ENCODE results near the gene KEAP1. TPM values are rescaled to one million over a fixed set of nuclear protein-coding genes. Genes with fewer than 3 reads are reported as not detected.
A peak's percentile ranks its signal among the peaks of the same experiment; 100 is the strongest.
"Not testable (repeated sequence)": the region's sequence is repeated elsewhere in the genome, so short reads cannot be mapped to it uniquely, and the experiment has no call there.

KEAP1 gene
- 80.2 and 82.3 TPM in 2 replicates for total RNA-seq (2014; rRNA removed; shearing (Covaris generic))

DNA sequence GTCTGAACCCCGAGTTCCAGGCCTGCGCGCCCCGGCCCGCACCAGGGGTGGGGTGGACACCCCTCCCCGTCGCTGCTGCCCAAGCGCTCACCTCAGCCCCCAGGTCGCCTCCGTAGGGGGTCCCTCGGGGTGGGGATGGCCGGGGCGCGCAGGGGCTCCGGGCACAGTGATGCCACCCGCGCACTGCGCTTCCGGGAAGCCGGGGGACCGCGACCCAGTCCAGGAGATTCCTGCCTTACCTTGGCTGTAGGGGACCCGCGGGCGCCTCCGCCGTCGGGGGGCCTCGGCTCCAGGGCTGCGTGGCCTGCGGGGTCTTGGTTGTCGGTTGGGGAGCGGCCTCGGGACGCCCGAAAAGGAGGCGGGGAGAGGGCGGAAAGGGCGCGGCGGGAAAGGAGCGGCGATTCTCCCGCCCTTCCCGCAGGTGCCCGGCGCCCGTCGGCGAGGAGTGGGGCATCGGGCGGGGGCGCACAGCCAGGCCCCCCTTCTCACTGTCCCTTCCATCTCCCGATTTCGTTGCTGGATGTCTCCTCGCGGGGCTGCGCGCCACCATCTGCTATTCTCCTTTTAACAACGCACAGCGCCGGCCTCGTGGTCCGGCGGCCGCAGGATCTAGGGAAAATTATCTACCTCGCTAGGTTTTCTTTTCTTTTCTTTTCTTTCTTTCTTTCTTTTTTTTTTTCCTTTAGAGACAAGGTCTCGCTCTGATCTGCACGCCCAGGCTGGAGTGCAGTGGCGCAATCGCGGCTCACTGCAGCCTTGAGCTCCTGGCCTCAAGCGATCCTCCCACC is at the start of gene KEAP1:
KEAP1 (minus strand) TSS at position 355 of the 788 bp plus-strand sequence. CDS start 3,323 bp downstream, outside the sequence.
- H3K4me3 ChIP-seq (ENCODE audit: insufficient read depth, low read depth, low read length), result peak within 1 kb of the TSS; percentile 93
- no peaks in the 10 kb centered on the region; the same call in 1 of the 2 replicates for H3K27me3 ChIP-seq (ENCODE audit: control insufficient read depth, insufficient read depth, low read length)
- peak; percentile 89 for DNase-seq

GRCh38 chr19:10552510-10553053 is 49.4 kb upstream of the KEAP1 start:
- H3K36me3 ChIP-seq (replicated peaks; ENCODE audit: control insufficient read depth, insufficient read depth, low read length), result peaks cover 35% of the 10 kb centered on the region
- DNase-seq, result peak; percentile 93

More for the DNA sequence above, at the start of gene KEAP1:
- peaks cover 12% of the 10 kb centered on the region for H3K36me3 ChIP-seq (replicated peaks; ENCODE audit: control insufficient read depth, insufficient read depth, low read length)

DNA sequence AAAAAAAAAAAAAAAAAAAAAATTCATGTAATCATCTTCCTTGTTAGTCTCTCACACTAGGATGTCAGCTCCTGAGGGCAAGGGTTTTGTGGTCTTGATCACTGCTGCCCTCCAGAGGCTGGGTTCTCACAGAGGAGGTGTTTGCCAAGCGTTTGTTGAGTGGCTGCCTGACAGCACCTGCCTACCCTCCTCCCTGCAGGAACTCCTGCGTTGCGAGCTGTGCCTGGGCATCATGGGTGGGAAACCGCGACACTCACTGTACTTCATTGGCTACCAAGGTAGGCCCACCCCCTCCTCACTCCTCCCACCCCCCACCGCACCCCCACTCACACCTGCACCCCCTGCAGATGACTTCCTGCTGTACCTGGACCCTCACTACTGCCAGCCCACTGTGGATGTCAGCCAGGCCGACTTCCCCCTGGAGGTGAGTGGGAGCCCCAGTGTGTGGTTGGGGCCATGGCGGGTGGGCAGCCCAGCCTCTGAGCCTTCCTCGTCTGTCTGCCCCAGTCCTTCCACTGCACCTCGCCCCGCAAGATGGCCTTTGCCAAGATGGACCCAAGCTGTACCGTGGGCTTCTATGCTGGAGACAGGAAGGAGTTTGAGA is 48.6 kb upstream of the KEAP1 start:
- Histone ChIP-seq H3K36me3 (replicated peaks; ENCODE audit: control insufficient read depth, insufficient read depth, low read length) (peaks cover 39% of the 10 kb centered on the region), H3K4me3 (ENCODE audit: insufficient read depth, low read depth, low read length) (no peak overlapping the region), H3K27me3 (ENCODE audit: control insufficient read depth, insufficient read depth, low read length) (no peaks in the 10 kb centered on the region)
- DNase-seq, result peak; percentile 74

More at GRCh38 chr19:10552510-10553053, 49.4 kb upstream of the KEAP1 start:
- Histone ChIP-seq H3K27me3 (ENCODE audit: control insufficient read depth, insufficient read depth, low read length) (no peaks in the 10 kb centered on the region), H3K4me3 (ENCODE audit: insufficient read depth, low read depth, low read length) (no peak overlapping the region)

- not testable (repeated sequence) for DNase-seq; H3K4me3 ChIP-seq (ENCODE audit: insufficient read depth, low read depth, low read length); H3K27me3 ChIP-seq (ENCODE audit: control insufficient read depth, insufficient read depth, low read length)
- peaks cover 37% of the 10 kb centered on the region for H3K36me3 ChIP-seq (replicated peaks; ENCODE audit: control insufficient read depth, insufficient read depth, low read length)
Measured at GRCh38 chr19:10551006-10551405, 47.9 kb upstream of the KEAP1 start.

GRCh38 chr19:10550336-10550735 is 47.2 kb upstream of the KEAP1 start:
- H3K4me3 ChIP-seq (ENCODE audit: insufficient read depth, low read depth, low read length), result no peak overlapping the region
- no peaks in the 10 kb centered on the region for H3K27me3 ChIP-seq (ENCODE audit: control insufficient read depth, insufficient read depth, low read length)

GRCh38 chr19:10549733-10550132 is 46.6 kb upstream of the KEAP1 start:
- H3K36me3 ChIP-seq (replicated peaks; ENCODE audit: control insufficient read depth, insufficient read depth, low read length), result peaks cover 32% of the 10 kb centered on the region
- peak; percentile 16 for DNase-seq
- H3K27me3 ChIP-seq (ENCODE audit: control insufficient read depth, insufficient read depth, low read length), result no peaks in the 10 kb centered on the region
- no peak overlapping the region for H3K4me3 ChIP-seq (ENCODE audit: insufficient read depth, low read depth, low read length)

More at GRCh38 chr19:10550336-10550735, 47.2 kb upstream of the KEAP1 start:
- DNase-seq, result peak; percentile 38
- peaks cover 35% of the 10 kb centered on the region for H3K36me3 ChIP-seq (replicated peaks; ENCODE audit: control insufficient read depth, insufficient read depth, low read length)

GRCh38 chr19:10548746-10549276 is 45.7 kb upstream of the KEAP1 start:
- peaks cover 25% of the 10 kb centered on the region for H3K36me3 ChIP-seq (replicated peaks; ENCODE audit: control insufficient read depth, insufficient read depth, low read length)
- no peak overlapping the region for H3K4me3 ChIP-seq (ENCODE audit: insufficient read depth, low read depth, low read length)
- H3K27me3 ChIP-seq (ENCODE audit: control insufficient read depth, insufficient read depth, low read length), result no peaks in the 10 kb centered on the region
- DNase-seq, result peak; percentile 22

DNA sequence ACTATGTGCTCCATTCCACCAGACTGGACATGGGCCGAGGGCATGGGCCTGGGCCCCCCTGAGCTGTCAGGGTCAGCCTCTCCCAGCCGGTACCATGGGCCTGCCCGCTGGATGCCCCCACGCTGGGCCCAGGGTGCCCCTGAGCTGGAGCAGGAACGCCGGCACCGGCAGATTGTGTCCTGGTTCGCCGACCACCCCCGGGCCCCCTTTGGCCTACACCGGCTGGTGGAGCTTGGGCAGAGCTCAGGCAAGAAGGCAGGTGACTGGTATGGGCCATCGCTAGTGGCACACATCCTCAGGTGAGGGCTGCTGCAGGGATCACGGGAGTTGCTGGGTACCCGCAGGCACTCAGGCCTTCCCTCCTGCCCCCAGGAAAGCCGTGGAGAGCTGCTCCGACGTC is 43.7 kb upstream of the KEAP1 start:
- peaks cover 16% of the 10 kb centered on the region for H3K36me3 ChIP-seq (replicated peaks; ENCODE audit: control insufficient read depth, insufficient read depth, low read length)

GRCh38 chr19:10544753-10545251 is 41.6 kb upstream of the KEAP1 start:
- peak overlapping the region; percentile 85 for H3K4me3 ChIP-seq (ENCODE audit: insufficient read depth, low read depth, low read length)
- peaks cover 11% of the 10 kb centered on the region for H3K36me3 ChIP-seq (replicated peaks; ENCODE audit: control insufficient read depth, insufficient read depth, low read length)
- peak; percentile 68 for DNase-seq
- H3K27me3 ChIP-seq (ENCODE audit: control insufficient read depth, insufficient read depth, low read length), result no peaks in the 10 kb centered on the region

More for the DNA sequence above, 43.7 kb upstream of the KEAP1 start:
- Histone ChIP-seq H3K27me3 (ENCODE audit: control insufficient read depth, insufficient read depth, low read length) (no peaks in the 10 kb centered on the region), H3K4me3 (ENCODE audit: insufficient read depth, low read depth, low read length) (no peak overlapping the region)
- DNase-seq, result peak; percentile 27

GRCh38 chr19:10544242-10544752 is 41.1 kb upstream of the KEAP1 start:
- Histone ChIP-seq H3K36me3 (replicated peaks; ENCODE audit: control insufficient read depth, insufficient read depth, low read length) (peaks cover 9% of the 10 kb centered on the region), H3K4me3 (ENCODE audit: insufficient read depth, low read depth, low read length) (peak overlapping the region; percentile 85), H3K27me3 (ENCODE audit: control insufficient read depth, insufficient read depth, low read length) (no peaks in the 10 kb centered on the region)
- DNase-seq, result peak; percentile 80

DNA sequence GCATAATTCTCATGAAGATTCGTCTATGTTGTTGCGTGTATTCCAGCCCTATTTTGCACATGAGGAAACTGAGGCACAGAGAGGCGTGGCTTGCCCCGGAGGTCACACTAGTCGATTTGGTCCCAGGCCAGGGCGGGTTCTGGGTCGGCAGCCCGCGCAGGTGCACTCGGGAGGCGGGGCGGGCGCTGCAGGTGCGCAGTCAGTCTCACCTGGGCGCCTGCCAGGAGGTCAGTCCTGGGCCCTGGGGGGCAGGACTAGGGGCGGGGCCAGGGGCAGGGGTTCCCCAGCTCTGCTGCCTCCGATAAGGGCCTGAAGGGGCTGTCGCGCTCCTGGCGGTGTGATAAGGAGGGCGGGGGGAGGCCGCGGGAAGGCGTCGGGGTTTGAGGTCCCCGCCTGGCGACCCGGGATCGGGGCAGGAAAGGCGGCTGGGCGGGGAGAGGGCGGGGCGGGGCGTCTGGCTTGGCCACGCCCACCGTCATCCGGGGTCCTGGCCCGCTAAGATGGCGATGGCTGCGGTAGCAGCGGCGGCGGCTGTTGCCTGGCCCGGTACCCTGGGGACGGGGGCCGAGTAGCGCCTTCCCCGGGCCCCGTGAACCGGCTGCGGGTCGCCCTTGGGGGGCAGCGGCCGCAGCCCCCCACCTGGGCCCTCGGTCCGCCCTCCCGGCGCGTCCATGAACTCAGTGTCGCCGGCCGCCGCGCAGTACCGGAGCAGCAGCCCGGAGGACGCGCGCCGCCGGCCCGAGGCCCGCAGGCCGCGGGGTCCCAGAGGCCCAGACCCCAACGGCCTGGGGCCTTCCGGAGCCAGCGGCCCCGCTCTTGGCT is 40.5 kb upstream of the KEAP1 start, which contains the start of gene ATG4D:
ATG4D (plus strand) TSS at position 485 of the 822 bp plus-strand sequence; CDS start at position 672, 187 bp downstream.
- H3K36me3 ChIP-seq (replicated peaks; ENCODE audit: control insufficient read depth, insufficient read depth, low read length), result peaks cover 8% of the 10 kb centered on the region
- peak; percentile 100 for DNase-seq
- no peaks in the 10 kb centered on the region for H3K27me3 ChIP-seq (ENCODE audit: control insufficient read depth, insufficient read depth, low read length)
- peak within 1 kb of the TSS; percentile 85 for H3K4me3 ChIP-seq (ENCODE audit: insufficient read depth, low read depth, low read length)

- peak overlapping the region; percentile 85 for H3K4me3 ChIP-seq (ENCODE audit: insufficient read depth, low read depth, low read length)
- DNase-seq, result no peak
- H3K36me3 ChIP-seq (replicated peaks; ENCODE audit: control insufficient read depth, insufficient read depth, low read length), result peaks cover 6% of the 10 kb centered on the region
- H3K27me3 ChIP-seq (ENCODE audit: control insufficient read depth, insufficient read depth, low read length), result no peaks in the 10 kb centered on the region
Measured at GRCh38 chr19:10543059-10543419, 39.9 kb upstream of the KEAP1 start.

DNA sequence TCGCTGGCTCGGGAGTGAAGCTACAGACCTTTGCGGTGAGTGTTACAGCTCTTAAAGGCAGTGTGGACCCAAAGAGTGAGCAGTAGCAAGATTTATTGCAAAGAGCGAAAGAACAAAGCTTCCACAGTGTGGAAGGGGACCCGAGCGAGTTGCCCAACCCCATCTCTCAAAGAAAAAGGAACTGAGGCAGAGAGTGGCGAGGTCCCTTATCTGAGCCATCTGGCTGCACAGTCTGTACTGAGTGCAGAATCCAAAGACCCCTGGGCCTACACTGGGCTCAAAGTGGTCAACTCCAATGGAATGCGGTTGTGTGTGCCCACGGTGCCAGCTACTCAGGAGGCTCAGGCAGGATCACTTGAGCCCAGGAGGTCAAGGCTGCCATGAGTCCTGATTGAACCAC is 35.9 kb upstream of the KEAP1 start:
- DNase-seq; H3K36me3 ChIP-seq (replicated peaks; ENCODE audit: control insufficient read depth, insufficient read depth, low read length); H3K27me3 ChIP-seq (ENCODE audit: control insufficient read depth, insufficient read depth, low read length); H3K4me3 ChIP-seq (ENCODE audit: insufficient read depth, low read depth, low read length): not testable (repeated sequence)
